HCT116 (cell line): ENCODE data around the gene SAMD1.

Experiments
- EGR1 ChIP-seq: IDR thresholded peaks from 2 replicates; pipeline ENCODE4 v1.6.1; 2012; ENCODE audit warnings: low read depth
- EZH2 ChIP-seq: fragments of 200-600 bp; sonication (generic); IDR thresholded peaks from 2 replicates; pipeline ENCODE4 v1.6.1; 2017; ENCODE audit warnings: antibody characterized with exemption, mixed run types
- POLR2A ChIP-seq: IDR thresholded peaks from 2 replicates; pipeline ENCODE4 v1.7.0; 2011; ENCODE audit warnings: borderline replicate concordance; ENCODE audit not compliant: insufficient read depth, insufficient read length; ENCODE audit errors: extremely low read depth
- POLR2AphosphoS5 ChIP-seq: IDR thresholded peaks from 2 replicates; pipeline ENCODE4 v1.6.1; 2011; ENCODE audit warnings: mild to moderate bottlenecking, low read depth, low read length, moderate library complexity
- RAD21 ChIP-seq: IDR thresholded peaks from 2 replicates; pipeline ENCODE4 v1.6.1; 2012; ENCODE audit warnings: low read depth, mild to moderate bottlenecking
- SIN3A ChIP-seq: IDR thresholded peaks from 2 replicates; pipeline ENCODE4 v1.6.1; 2012; ENCODE audit warnings: low read depth
- YY1 ChIP-seq: IDR thresholded peaks from 2 replicates; pipeline ENCODE4 v1.6.1; 2011; ENCODE audit warnings: low read length, low read depth, moderate library complexity, mild to moderate bottlenecking; ENCODE audit not compliant: insufficient replicate concordance; ENCODE audit errors: extremely low read depth
- ZNF274 ChIP-seq: fragments of 200-500 bp; sonication (Bioruptor generic); IDR thresholded peaks from 2 replicates; pipeline ENCODE4 v1.6.1; 2014; ENCODE audit warnings: mild to moderate bottlenecking, low read depth, low read length, inconsistent platforms
- TF ChIP-seq, protein P1 (sequence below), 3 experiments: fragments of 200-600 bp in 1 of 3; sonication (generic) in 1 of 3; IDR thresholded peaks in 2 of 3; conservative IDR thresholded peaks in 1 of 3; 2 replicates each; pipeline ENCODE4 v1.5.1; 2012 to 2017; ENCODE audit warnings: low read depth in 2 of 3, low read length in 2 of 3, antibody characterized with exemption in 1 of 3, borderline replicate concordance in 1 of 3, control low read depth in 1 of 3, mild to moderate bottlenecking in 1 of 3, mixed read lengths in 1 of 3, mixed run types in 1 of 3, moderate library complexity in 1 of 3; ENCODE audit not compliant: insufficient read depth in 1 of 3

DNA sequence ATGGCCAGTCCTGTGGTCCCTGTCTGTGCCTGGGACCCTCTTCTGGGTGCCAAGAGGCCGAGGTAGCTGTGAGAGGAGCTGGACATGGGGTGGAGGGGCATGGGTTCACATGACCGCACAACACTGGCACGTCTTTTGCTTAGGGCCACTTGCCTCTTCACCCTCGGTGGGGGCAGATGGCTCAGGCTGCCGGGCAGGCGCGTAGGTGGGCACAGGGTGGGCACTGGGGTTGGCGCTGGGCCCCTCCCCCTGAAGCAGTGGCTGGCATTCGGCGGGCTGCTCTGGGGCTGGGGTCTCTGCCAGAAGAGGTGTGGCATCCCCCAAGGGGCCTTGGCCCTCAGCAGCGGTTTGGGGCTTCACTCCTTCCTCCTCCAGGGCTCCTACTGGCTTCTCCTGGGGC is 37.1 kb downstream of the SAMD1 start:
- TF ChIP-seq POLR2A (no peak), SIN3A (no peak), POLR2AphosphoS5 (no peak), EZH2 (no peak), RAD21 (no peak), YY1 (no peak), EGR1 (no peak), ZNF274 (no peak)
- TF ChIP-seq, protein P1, sequence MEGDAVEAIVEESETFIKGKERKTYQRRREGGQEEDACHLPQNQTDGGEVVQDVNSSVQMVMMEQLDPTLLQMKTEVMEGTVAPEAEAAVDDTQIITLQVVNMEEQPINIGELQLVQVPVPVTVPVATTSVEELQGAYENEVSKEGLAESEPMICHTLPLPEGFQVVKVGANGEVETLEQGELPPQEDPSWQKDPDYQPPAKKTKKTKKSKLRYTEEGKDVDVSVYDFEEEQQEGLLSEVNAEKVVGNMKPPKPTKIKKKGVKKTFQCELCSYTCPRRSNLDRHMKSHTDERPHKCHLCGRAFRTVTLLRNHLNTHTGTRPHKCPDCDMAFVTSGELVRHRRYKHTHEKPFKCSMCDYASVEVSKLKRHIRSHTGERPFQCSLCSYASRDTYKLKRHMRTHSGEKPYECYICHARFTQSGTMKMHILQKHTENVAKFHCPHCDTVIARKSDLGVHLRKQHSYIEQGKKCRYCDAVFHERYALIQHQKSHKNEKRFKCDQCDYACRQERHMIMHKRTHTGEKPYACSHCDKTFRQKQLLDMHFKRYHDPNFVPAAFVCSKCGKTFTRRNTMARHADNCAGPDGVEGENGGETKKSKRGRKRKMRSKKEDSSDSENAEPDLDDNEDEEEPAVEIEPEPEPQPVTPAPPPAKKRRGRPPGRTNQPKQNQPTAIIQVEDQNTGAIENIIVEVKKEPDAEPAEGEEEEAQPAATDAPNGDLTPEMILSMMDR (IDR thresholded peaks at IDR 0.05 in 2 of 3, conservative IDR thresholded peaks at IDR 0.05 in 1 of 3; ENCODE audit: borderline replicate concordance in 1 of 3, insufficient read depth in 1 of 3, low read depth in 2 of 3, low read length in 2 of 3): no peak
